Type B pancreatic cell (in vitro differentiated cells): ENCODE data around the gene MRPS14. TPM values are rescaled to one million over a fixed set of nuclear protein-coding genes. Genes with fewer than 3 reads are reported as not detected.
"Not testable (repeated sequence)": the region's sequence is repeated elsewhere in the genome, so short reads cannot be mapped to it uniquely, and the experiment has no call there.

ENCODE experiments used
- DNase-seq: peaks from one replicate; pipeline ENCODE4 v3.0.0; 2021; ENCODE audit warnings: mixed read lengths; ENCODE audit not compliant: unreplicated experiment; ENCODE audit errors: extremely low spot score
- H3K27ac Mint-ChIP-seq: 2 replicates; pipeline ENCODE4 v1.8.0; 2021; ENCODE audit warnings: mild to moderate bottlenecking, mixed read lengths
- H3K27me3 Mint-ChIP-seq: 2 replicates; pipeline ENCODE4 v1.8.0; 2021; ENCODE audit warnings: mixed read lengths
- H3K36me3 Mint-ChIP-seq: 2 replicates; pipeline ENCODE4 v1.8.0; 2021; ENCODE audit warnings: mixed read lengths
- H3K4me1 Mint-ChIP-seq: one replicate; pipeline ENCODE4 v1.8.0; 2021; ENCODE audit warnings: mixed read lengths; ENCODE audit not compliant: unreplicated experiment
- H3K4me3 Mint-ChIP-seq: 2 replicates; pipeline ENCODE4 v1.8.0; 2021; ENCODE audit warnings: mild to moderate bottlenecking, mixed read lengths
- H3K9me3 Mint-ChIP-seq: 2 replicates; pipeline ENCODE4 v1.8.0; 2021; ENCODE audit warnings: mixed read lengths
- total RNA-seq: library from RNA; stranded (reverse); gene quantifications from 2 replicates; pipeline ENCODE4 v1.2.1, GENCODE V29; 2021; ENCODE audit warnings: low replicate concordance
- TF ChIP-seq, protein P1 (sequence below): fragments of 200-600 bp; sonication (generic); conservative IDR thresholded peaks from 2 replicates; pipeline ENCODE4 v1.5.0; 2021; ENCODE audit warnings: antibody characterized with exemption, mild to moderate bottlenecking

MRPS14 gene
- total RNA-seq, 1 donor from 2014 or later, result 35.7 TPM

DNA sequence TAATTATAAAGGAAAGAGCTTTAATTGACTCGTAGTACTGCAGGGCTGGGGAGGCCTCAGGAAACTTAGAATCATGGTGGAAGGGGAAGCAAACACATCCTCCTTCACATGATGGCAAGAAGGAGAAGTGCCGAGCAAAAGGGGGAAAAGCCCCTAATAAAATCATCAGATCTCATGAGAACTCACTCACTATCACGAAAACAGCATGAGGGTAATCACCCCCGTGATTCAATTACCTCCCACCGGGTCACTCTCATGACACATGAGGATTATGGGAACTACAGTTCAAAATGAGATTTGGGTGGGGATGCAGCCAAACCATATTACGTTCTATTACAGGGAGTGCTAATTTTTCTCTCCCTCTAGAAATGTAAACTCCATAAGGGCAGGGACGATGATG lies 14.2 kb upstream of the MRPS14 start:
- no peaks in the 10 kb centered on the region for H3K27me3 Mint-ChIP-seq
- peaks cover 11% of the 10 kb centered on the region for H3K4me1 Mint-ChIP-seq
- no peak for DNase-seq
- H3K27ac Mint-ChIP-seq, result no peak overlapping the region
- no peaks in the 10 kb centered on the region for H3K36me3 Mint-ChIP-seq
- H3K9me3 Mint-ChIP-seq, result no peaks in the 10 kb centered on the region
- TF ChIP-seq, protein P1, sequence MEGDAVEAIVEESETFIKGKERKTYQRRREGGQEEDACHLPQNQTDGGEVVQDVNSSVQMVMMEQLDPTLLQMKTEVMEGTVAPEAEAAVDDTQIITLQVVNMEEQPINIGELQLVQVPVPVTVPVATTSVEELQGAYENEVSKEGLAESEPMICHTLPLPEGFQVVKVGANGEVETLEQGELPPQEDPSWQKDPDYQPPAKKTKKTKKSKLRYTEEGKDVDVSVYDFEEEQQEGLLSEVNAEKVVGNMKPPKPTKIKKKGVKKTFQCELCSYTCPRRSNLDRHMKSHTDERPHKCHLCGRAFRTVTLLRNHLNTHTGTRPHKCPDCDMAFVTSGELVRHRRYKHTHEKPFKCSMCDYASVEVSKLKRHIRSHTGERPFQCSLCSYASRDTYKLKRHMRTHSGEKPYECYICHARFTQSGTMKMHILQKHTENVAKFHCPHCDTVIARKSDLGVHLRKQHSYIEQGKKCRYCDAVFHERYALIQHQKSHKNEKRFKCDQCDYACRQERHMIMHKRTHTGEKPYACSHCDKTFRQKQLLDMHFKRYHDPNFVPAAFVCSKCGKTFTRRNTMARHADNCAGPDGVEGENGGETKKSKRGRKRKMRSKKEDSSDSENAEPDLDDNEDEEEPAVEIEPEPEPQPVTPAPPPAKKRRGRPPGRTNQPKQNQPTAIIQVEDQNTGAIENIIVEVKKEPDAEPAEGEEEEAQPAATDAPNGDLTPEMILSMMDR, result no peak
- H3K4me3 Mint-ChIP-seq, result no peak overlapping the region

DNA sequence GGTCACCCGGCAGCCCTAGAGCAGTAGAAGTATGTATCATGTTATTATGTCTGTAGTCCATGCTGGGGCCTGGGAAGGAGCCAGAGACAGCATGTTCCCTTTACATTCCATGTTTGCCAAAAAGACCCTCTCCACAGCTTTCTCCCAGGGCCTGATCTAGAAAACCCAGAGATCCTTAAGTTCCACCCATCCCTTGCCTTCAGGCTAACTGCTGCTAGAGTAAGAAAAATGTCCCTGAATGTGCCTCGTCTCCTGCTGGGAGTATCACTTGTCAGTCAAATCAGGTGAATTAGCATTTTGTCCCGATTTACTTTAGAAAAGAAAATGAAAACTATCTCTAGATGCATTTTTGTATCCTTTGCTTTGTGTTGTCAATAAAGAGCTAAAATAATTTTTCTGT lies 13.3 kb upstream of the MRPS14 start:
- Mint-ChIP-seq H3K9me3 (no peaks in the 10 kb centered on the region), H3K27ac (no peak overlapping the region), H3K4me1 (peaks cover 11% of the 10 kb centered on the region), H3K4me3 (no peak overlapping the region), H3K27me3 (no peaks in the 10 kb centered on the region), H3K36me3 (no peaks in the 10 kb centered on the region)
- no peak for DNase-seq
- TF ChIP-seq, protein P1, result no peak

DNA sequence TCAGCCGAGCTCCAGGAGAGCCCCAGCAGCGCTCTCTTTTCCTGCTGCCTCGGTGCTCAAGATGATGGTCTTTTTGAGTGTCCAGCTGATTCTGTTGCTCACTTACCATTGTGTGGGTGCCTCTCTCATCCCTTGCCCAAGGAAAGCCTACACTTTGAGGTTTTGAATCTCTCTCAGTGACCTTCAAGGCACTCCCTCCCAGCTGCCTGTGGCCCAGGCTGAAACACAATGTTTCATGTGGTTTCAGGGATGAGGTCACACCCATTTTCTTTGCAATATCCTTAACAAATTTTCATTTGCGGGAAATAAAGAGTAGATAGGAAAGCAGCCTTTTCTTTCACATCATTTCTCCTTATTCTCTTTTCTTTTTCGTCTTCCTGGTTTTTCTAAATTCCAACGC lies 12.6 kb upstream of the MRPS14 start:
- H3K9me3 Mint-ChIP-seq, result no peaks in the 10 kb centered on the region
- no peak overlapping the region for H3K4me3 Mint-ChIP-seq
- H3K4me1 Mint-ChIP-seq, result peaks cover 11% of the 10 kb centered on the region
- no peak overlapping the region for H3K27ac Mint-ChIP-seq
- no peak for DNase-seq
- no peaks in the 10 kb centered on the region for H3K36me3 Mint-ChIP-seq
- no peaks in the 10 kb centered on the region for H3K27me3 Mint-ChIP-seq
- TF ChIP-seq, protein P1, result no peak

DNA sequence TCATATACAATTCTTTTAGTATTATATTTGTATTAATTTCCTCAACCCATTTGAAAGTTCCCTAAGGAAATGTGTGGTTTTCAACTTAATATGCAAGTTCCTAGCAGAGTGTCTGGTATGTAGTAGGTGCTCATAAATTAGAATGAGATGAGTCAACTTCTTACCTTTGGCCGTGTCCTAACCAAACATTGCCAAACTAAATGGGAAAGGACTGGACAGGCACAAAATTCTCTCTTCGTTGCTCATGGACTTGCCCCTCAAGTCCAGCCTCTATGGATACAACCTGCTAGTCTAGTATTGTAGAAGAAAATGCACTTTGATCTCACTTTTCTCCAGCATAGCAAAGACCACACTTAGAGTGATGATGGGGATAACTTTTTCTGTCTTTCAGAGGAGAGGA lies 11.6 kb upstream of the MRPS14 start:
- no peaks in the 10 kb centered on the region for H3K27me3 Mint-ChIP-seq
- no peaks in the 10 kb centered on the region for H3K36me3 Mint-ChIP-seq
- peaks cover 11% of the 10 kb centered on the region for H3K4me1 Mint-ChIP-seq
- no peak overlapping the region for H3K4me3 Mint-ChIP-seq
- H3K27ac Mint-ChIP-seq, result no peak overlapping the region
- TF ChIP-seq, protein P1, result no peak
- H3K9me3 Mint-ChIP-seq, result no peaks in the 10 kb centered on the region
- no peak for DNase-seq

DNA sequence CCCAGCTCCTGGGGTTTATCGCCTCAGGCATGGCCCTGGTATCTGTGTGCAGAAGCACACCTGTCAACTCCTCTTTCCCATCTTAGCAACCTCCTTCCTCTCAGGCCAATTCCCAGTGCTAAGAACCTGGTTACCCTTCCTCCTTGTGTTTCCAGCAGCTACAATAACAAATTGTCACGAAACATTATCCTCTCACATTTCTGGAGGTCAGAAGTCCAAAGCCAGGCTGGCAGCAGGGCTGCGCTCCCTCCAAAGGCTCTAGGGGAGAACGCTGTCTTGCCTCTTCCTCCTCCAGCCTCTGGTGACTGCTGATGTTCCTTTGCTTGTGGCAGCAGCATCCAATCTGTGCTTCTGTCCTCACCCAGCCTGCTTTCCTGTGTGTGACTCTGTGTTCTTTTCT lies 10.7 kb upstream of the MRPS14 start:
- DNase-seq, result no peak
- Mint-ChIP-seq H3K4me3 (no peak overlapping the region), H3K27ac (peak overlapping the region; percentile 30), H3K27me3 (no peaks in the 10 kb centered on the region), H3K4me1 (peaks cover 17% of the 10 kb centered on the region), H3K9me3 (no peaks in the 10 kb centered on the region), H3K36me3 (no peaks in the 10 kb centered on the region)
- TF ChIP-seq, protein P1, result no peak

DNA sequence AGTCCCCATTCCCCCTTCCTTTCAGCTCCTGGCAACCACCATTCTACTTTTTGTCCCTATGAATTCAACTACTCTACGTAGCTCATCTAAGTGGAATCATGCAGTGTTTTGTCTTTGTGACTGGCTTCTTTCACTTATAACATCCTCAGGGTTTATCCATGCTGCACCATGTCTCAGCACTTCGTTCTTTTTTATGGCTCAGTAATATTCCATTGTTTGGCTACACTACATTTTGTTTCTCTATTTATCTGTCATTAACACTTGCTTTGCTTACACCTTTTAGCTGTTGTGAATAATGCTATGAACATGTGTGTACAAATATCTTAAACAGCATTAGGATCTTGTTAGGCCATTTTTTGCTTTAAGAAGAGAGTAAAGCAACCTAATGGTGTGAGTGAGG lies 1.5 kb upstream of the MRPS14 start:
- H3K4me3 Mint-ChIP-seq, result peak overlapping the region; percentile 53
- H3K27ac Mint-ChIP-seq, result peak overlapping the region; percentile 16
- peaks cover 19% of the 10 kb centered on the region for H3K4me1 Mint-ChIP-seq
- H3K36me3 Mint-ChIP-seq, result no peaks in the 10 kb centered on the region
- no peak for DNase-seq
- H3K27me3 Mint-ChIP-seq, result no peaks in the 10 kb centered on the region
- H3K9me3 Mint-ChIP-seq, result peaks cover 5% of the 10 kb centered on the region
- TF ChIP-seq, protein P1, result no peak

DNA sequence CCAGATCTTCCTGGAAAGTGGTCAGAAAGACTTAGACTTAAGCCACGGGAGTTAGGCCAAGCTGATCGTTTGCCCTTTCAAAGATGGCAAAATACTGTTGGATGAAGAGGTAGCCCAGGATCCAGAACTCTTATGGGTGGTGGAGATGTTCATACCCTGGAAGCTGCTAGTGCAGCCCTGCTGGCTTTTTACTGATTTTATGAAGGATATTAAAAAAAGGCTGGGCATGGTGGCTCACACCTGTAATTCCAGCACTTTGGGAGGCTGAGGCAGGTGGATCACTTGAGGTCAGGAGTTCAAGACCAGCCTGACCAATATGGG lies 657 bp upstream of the MRPS14 start:
- peaks cover 13% of the 10 kb centered on the region for H3K4me1 Mint-ChIP-seq
- not testable (repeated sequence) for H3K9me3 Mint-ChIP-seq, H3K27me3 Mint-ChIP-seq, H3K36me3 Mint-ChIP-seq, DNase-seq
- H3K27ac Mint-ChIP-seq, result peak overlapping the region; percentile 93
- H3K4me3 Mint-ChIP-seq, result peak overlapping the region; percentile 96
